Body of pancreas (tissue), 4 donors: ENCODE measurements around the gene GPR156. TPM values are rescaled to one million over a fixed set of nuclear protein-coding genes. Genes with fewer than 3 reads are reported as not detected.
"Not testable (repeated sequence)": the region's sequence is repeated elsewhere in the genome, so short reads cannot be mapped to it uniquely, and the experiment has no call there.

Source experiments
- ATAC-seq: fragments of 150-250 bp; one replicate; pipeline ENCODE4 v1.9.1; 2016
- DNase-seq, 4 donors: peaks; one replicate each; pipeline ENCODE4 v3.0.0-alpha.2; 2019
- H3K27ac ChIP-seq, 4 donors: fragments of 200-600 bp; sonication (generic); 1 replicate in 3 of 4; 2 replicates in 1 of 4; pipeline versions ENCODE4 v1.5.1 to v1.6.1; 2016 to 2019; ENCODE audit warnings: mild to moderate bottlenecking in 1 of 4, mixed read lengths in 1 of 4, moderate library complexity in 1 of 4
- H3K27me3 ChIP-seq, 2 donors: fragments of 200-600 bp; sonication (generic); one replicate each; pipeline ENCODE4 v1.6.0; 2016; ENCODE audit warnings: mild to moderate bottlenecking in 1 of 2
- H3K36me3 ChIP-seq, 2 donors: fragments of 200-600 bp; sonication (generic); replicated peaks in 1 of 2; 2 replicates each; pipeline ENCODE4 v1.5.1; 2016; ENCODE audit warnings: low read depth in 2 of 2; ENCODE audit not compliant: insufficient read depth in 1 of 2
- H3K4me1 ChIP-seq: fragments of 200-600 bp; sonication (generic); one replicate; pipeline ENCODE4 v1.6.0; 2016
- H3K4me3 ChIP-seq, 2 donors: fragments of 200-600 bp; sonication (generic); 1 replicate in 1 of 2; 2 replicates in 1 of 2; pipeline ENCODE4 v1.5.1; 2016 to 2019
- H3K9me3 ChIP-seq, 3 donors: fragments of 200-600 bp; sonication (generic); 1 replicate in 2 of 3; 2 replicates in 1 of 3; pipeline ENCODE4 v1.5.1; 2016
- CTCF ChIP-seq, 7 experiments: fragments of 450-650 bp in 4 of 7; fragments of 200-600 bp in 3 of 7; sonication (generic) in 3 of 7; IDR thresholded peaks; one replicate each; pipeline ENCODE4 v1.5.1; 2016 to 2019; ENCODE audit warnings: antibody characterized with exemption in 7 of 7
- POLR2A ChIP-seq, 3 donors: fragments of 450-650 bp; IDR thresholded peaks; one replicate each; pipeline ENCODE4 v1.6.1; 2016; ENCODE audit warnings: antibody characterized with exemption in 3 of 3, mild to moderate bottlenecking in 2 of 3
- WGBS, 2 donors: methylation state at CpG; one replicate each; pipeline ENCODE4 v1.1.5; 2017; 5-methylcytosine and 5-hydroxymethylcytosine counted together
- intact Hi-C: fragments of 100-400 bp; cut with DNase I; formaldehyde crosslinking; loops from one replicate; pipeline ENCODE4 v1.15.1; 2023
- total RNA-seq, 2 donors: library from RNA; depleted of rRNA; stranded (reverse); fragments of >200 nt; gene quantifications; one replicate each; pipeline ENCODE4 v1.1.0, GENCODE V29; 2016

The GPR156 gene
- total RNA-seq, 2 donors from 2014 or later = not detected

- H3K36me3 ChIP-seq = no peaks in the 10 kb centered on the region
- H3K27ac ChIP-seq = no peak overlapping the region
- no peaks in the 10 kb centered on the region for H3K4me1 ChIP-seq
- TF ChIP-seq POLR2A (IDR thresholded peaks at IDR 0.05) = no peak
- TF ChIP-seq CTCF (IDR thresholded peaks at IDR 0.05) = no peak
- H3K9me3 ChIP-seq = no peaks in the 10 kb centered on the region
- H3K4me3 ChIP-seq = no peak overlapping the region
- intact Hi-C loops = no loop called here
- ATAC-seq (no peak), DNase-seq (no peak)
- peaks cover 0 to 2% of the 10 kb centered on the region in 2 donors for H3K27me3 ChIP-seq
- 78 to 80% methylated on average over 2 of the region's 2 CpGs for WGBS, 2 donors
Observed at GRCh38 chr3:120239644-120240043, 45.4 kb downstream of the GPR156 start.

GRCh38 chr3:120227710-120228347, 57.2 kb downstream of the GPR156 start:
- no peaks in the 10 kb centered on the region for H3K36me3 ChIP-seq
- H3K27me3 ChIP-seq = no peaks in the 10 kb centered on the region
- H3K4me3 ChIP-seq = no peak overlapping the region
- no peaks in the 10 kb centered on the region for H3K4me1 ChIP-seq
- DNase-seq (no peak), ATAC-seq (no peak)
- WGBS, 2 donors = 82 to 86% methylated on average over 1 to 2 of the region's 2 CpGs
- H3K27ac ChIP-seq = no peak overlapping the region
- no peaks in the 10 kb centered on the region for H3K9me3 ChIP-seq
- intact Hi-C loops = no loop called here
- no peak for TF ChIP-seq CTCF (IDR thresholded peaks at IDR 0.05)
- no peak for TF ChIP-seq POLR2A (IDR thresholded peaks at IDR 0.05)

GRCh38 chr3:120224237-120224636, 60.8 kb downstream of the GPR156 start:
- Histone ChIP-seq H3K4me3 (no peak overlapping the region), H3K36me3 (no peaks in the 10 kb centered on the region), H3K27ac (no peak overlapping the region), H3K4me1 (no peaks in the 10 kb centered on the region), H3K9me3 (no peaks in the 10 kb centered on the region), H3K27me3 (no peaks in the 10 kb centered on the region)
- intact Hi-C loops = no loop called here
- no peak for DNase-seq
- ATAC-seq = no peak
- no peak for TF ChIP-seq POLR2A (IDR thresholded peaks at IDR 0.05)
- TF ChIP-seq CTCF (IDR thresholded peaks at IDR 0.05) = no peak
- WGBS, 2 donors = 93 to 98% methylated on average over 2 of the region's 2 CpGs

- no peak for TF ChIP-seq CTCF (IDR thresholded peaks at IDR 0.05)
- no peak for TF ChIP-seq POLR2A (IDR thresholded peaks at IDR 0.05)
- no peak overlapping the region for H3K27ac ChIP-seq
- H3K36me3 ChIP-seq = no peaks in the 10 kb centered on the region
- H3K27me3 ChIP-seq = no peaks in the 10 kb centered on the region
- no peak for DNase-seq
- H3K9me3 ChIP-seq = no peaks in the 10 kb centered on the region
- intact Hi-C loops = no loop called here
- no peaks in the 10 kb centered on the region for H3K4me1 ChIP-seq
- ATAC-seq = no peak
- no peak overlapping the region for H3K4me3 ChIP-seq
Observed at GRCh38 chr3:120218981-120219380, 66.0 kb downstream of the GPR156 start.

- H3K9me3 ChIP-seq, DNase-seq, H3K36me3 ChIP-seq, H3K4me3 ChIP-seq, H3K27ac ChIP-seq, H3K27me3 ChIP-seq, intact Hi-C loops, H3K4me1 ChIP-seq, ATAC-seq: not testable (repeated sequence)
- WGBS, 2 donors = 91 to 92% methylated on average over 1 of the region's 1 CpG
Observed at GRCh38 chr3:120216633-120217032, 68.4 kb downstream of the GPR156 start.
